ENCODE results near the gene ACAA1.

GRCh38 chr3:38167591-38167990 is 30.7 kb upstream of the ACAA1 start:
- TF ChIP-seq GATA3 (IDR thresholded peaks at IDR 0.05; ENCODE audit: low read depth, low read length) (no peak), GATA2 (IDR thresholded peaks at IDR 0.05; ENCODE audit: low read depth, low read length) (no peak)

All from SH-SY5Y (cell line).